GM12878 (cell line): ENCODE data around the gene KDM1B. TPM values are rescaled to one million over a fixed set of nuclear protein-coding genes. Genes with fewer than 3 reads are reported as not detected.
A peak's percentile ranks its signal among the peaks of the same experiment; 100 is the strongest.

Experiments used
- ASH2L ChIP-seq: fragments of 300-600, 200-600 bp; sonication (generic); IDR thresholded peaks from 2 replicates; pipeline ENCODE4 v1.6.1; 2017; ENCODE audit warnings: low read depth, mild to moderate bottlenecking, borderline replicate concordance
- BACH1 ChIP-seq: fragments of 450-650 bp; IDR thresholded peaks from 2 replicates; pipeline ENCODE4 v1.6.1; 2017; ENCODE audit warnings: mild to moderate bottlenecking, borderline replicate concordance
- BRCA1 ChIP-seq: IDR thresholded peaks from 2 replicates; pipeline ENCODE4 v1.6.1; 2011; ENCODE audit warnings: low read depth, low read length, improper control_type of control experiment
- CHD4 ChIP-seq: fragments of 200-600 bp; sonication (generic); IDR thresholded peaks from 2 replicates; pipeline ENCODE4 v1.6.1; 2016; ENCODE audit warnings: mild to moderate bottlenecking
- HDAC6 ChIP-seq: fragments of 200-600 bp; sonication (generic); IDR thresholded peaks from one replicate; pipeline ENCODE4 v1.8.0; 2017; ENCODE audit warnings: antibody characterized with exemption; ENCODE audit not compliant: unreplicated experiment
- IRF3 ChIP-seq: fragments of 450-650 bp; IDR thresholded peaks from 2 replicates; pipeline ENCODE4 v1.6.1; 2014; ENCODE audit warnings: mild to moderate bottlenecking
- IRF4 ChIP-seq: IDR thresholded peaks from 2 replicates; pipeline ENCODE4 v1.6.1; 2011; ENCODE audit warnings: low read depth, low read length
- IRF5 ChIP-seq: fragments of 450-650 bp; IDR thresholded peaks from 2 replicates; pipeline ENCODE4 v1.6.1; 2017; ENCODE audit warnings: borderline replicate concordance
- JUNB ChIP-seq: IDR thresholded peaks from 2 replicates; pipeline ENCODE4 v1.6.1; 2016; ENCODE audit warnings: antibody characterized with exemption, mild to moderate bottlenecking
- KLF5 ChIP-seq: fragments of 450-650 bp; IDR thresholded peaks from 2 replicates; pipeline ENCODE4 v1.6.1; 2014; ENCODE audit warnings: mild to moderate bottlenecking; ENCODE audit not compliant: partially characterized antibody
- MLLT1 ChIP-seq: fragments of 450-650 bp; IDR thresholded peaks from 2 replicates; pipeline ENCODE4 v1.6.1; 2016; ENCODE audit warnings: mild to moderate bottlenecking
- NFYB ChIP-seq: IDR thresholded peaks from 2 replicates; pipeline ENCODE4 v1.6.1; 2011; ENCODE audit warnings: low read depth, mild to moderate bottlenecking, low read length, improper control_type of control experiment, moderate library complexity; ENCODE audit not compliant: insufficient read depth
- NR2C2 ChIP-seq: IDR thresholded peaks from 2 replicates; pipeline ENCODE4 v1.6.1; 2011; ENCODE audit warnings: borderline replicate concordance, low read depth; ENCODE audit not compliant: control insufficient read depth, insufficient read length
- NRF1 ChIP-seq: conservative IDR thresholded peaks from 2 replicates; pipeline ENCODE4 v1.6.1; 2011; ENCODE audit warnings: mild to moderate bottlenecking, low read depth, low read length, improper control_type of control experiment
- RAD51 ChIP-seq: fragments of 450-650 bp; IDR thresholded peaks from 2 replicates; pipeline ENCODE4 v1.6.1; 2016; ENCODE audit warnings: moderate library complexity, mild to moderate bottlenecking, inconsistent platforms
- SREBF1 ChIP-seq: IDR thresholded peaks from 2 replicates; pipeline ENCODE4 v1.6.1; 2012; ENCODE audit warnings: mild to moderate bottlenecking, low read length
- STAT3 ChIP-seq: IDR thresholded peaks from 2 replicates; pipeline ENCODE4 v1.6.1; 2011; ENCODE audit warnings: low read depth, low read length, improper control_type of control experiment
- polyA plus RNA-seq, 11 experiments: library from polyadenylated mRNA; depleted of rRNA in 4 of 11; unstranded in 6 of 11; stranded (reverse) in 5 of 11; fragments of >200 nt; fragmentation: Nextera tagmentation in 4 of 11; fragmentation: Illumina TruSeq in 1 of 11; extraction: Ambion mirVana in 4 of 11; extraction: Trizol in 1 of 11; gene quantifications; 1 replicate in 1 of 11; 2 replicates in 10 of 11; pipeline versions ENCODE4 v1.2.1 to v1.2.3, GENCODE V29; 2011 to 2016; ENCODE audit warnings: inconsistent platforms in 2 of 11, missing spikeins in 2 of 11, low read depth in 1 of 11
- total RNA-seq, 4 experiments: library from RNA; depleted of rRNA in 3 of 4; stranded (reverse); fragments of >200 nt in 3 of 4; fragmentation: Illumina TruSeq in 1 of 4; extraction: Trizol in 1 of 4; gene quantifications; 2 replicates each; pipeline versions ENCODE4 v1.2.1 to v1.2.3, GENCODE V29; 2013 to 2021
- TF ChIP-seq, protein P1 (sequence below): fragments of 450-650 bp; IDR thresholded peaks from 2 replicates; pipeline ENCODE4 v1.6.1; 2017; ENCODE audit warnings: mild to moderate bottlenecking, moderate library complexity
- TF ChIP-seq, protein P2 (sequence below): fragments of 450-650 bp; IDR thresholded peaks from 2 replicates; pipeline ENCODE4 v1.6.1; 2017; ENCODE audit warnings: antibody characterized with exemption, mild to moderate bottlenecking, moderate library complexity

Gene KDM1B
- total and polyA plus RNA-seq, 10 of the 15 experiments (the other 5 are each of a cell fraction or from before 2014, with no cell fraction given): 1.7 to 22.5 (median 13.9) TPM

DNA sequence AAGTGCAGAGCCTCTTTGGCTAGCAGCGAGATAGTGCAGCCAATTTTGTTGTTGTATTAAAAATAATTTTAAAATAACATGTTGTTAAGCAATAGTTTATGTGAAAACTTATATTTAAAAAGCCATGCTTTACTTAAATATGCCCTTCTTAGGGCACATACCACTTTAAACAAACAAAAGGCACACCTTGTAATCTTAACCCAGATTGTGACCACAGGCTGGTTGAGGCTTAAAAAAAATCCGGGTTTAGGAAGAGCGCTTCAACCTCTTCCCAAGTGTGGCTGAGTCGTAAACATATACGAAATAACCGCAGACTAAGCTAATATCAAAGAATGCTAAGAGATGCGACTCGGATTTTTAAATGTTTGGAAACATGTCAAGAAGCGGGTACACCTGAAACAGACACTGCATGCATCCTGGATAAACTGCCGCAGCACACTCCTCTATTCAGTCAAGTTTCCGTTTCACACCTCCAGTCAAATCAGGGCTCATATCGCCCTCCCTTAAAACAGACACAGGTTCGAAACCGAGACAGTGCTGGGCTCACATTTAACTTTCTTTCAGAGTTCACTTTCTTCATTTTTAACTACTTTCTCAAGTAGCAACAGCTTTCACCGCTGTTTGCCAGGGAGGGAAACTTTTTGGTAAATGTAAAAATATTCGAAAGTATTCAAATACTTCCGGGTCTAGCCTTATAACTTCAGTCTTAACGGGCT is 107.6 kb downstream of the KDM1B start (continued):
- no peak for TF ChIP-seq IRF5
- TF ChIP-seq BRCA1: no peak
- peak; percentile 44; the same call in 1 of the 2 replicates for TF ChIP-seq JUNB
- no peak for TF ChIP-seq SREBF1
- TF ChIP-seq STAT3: 0 out of 2 replicates have a peak, but pooled peaks have one; percentile 81
- TF ChIP-seq, protein P1, sequence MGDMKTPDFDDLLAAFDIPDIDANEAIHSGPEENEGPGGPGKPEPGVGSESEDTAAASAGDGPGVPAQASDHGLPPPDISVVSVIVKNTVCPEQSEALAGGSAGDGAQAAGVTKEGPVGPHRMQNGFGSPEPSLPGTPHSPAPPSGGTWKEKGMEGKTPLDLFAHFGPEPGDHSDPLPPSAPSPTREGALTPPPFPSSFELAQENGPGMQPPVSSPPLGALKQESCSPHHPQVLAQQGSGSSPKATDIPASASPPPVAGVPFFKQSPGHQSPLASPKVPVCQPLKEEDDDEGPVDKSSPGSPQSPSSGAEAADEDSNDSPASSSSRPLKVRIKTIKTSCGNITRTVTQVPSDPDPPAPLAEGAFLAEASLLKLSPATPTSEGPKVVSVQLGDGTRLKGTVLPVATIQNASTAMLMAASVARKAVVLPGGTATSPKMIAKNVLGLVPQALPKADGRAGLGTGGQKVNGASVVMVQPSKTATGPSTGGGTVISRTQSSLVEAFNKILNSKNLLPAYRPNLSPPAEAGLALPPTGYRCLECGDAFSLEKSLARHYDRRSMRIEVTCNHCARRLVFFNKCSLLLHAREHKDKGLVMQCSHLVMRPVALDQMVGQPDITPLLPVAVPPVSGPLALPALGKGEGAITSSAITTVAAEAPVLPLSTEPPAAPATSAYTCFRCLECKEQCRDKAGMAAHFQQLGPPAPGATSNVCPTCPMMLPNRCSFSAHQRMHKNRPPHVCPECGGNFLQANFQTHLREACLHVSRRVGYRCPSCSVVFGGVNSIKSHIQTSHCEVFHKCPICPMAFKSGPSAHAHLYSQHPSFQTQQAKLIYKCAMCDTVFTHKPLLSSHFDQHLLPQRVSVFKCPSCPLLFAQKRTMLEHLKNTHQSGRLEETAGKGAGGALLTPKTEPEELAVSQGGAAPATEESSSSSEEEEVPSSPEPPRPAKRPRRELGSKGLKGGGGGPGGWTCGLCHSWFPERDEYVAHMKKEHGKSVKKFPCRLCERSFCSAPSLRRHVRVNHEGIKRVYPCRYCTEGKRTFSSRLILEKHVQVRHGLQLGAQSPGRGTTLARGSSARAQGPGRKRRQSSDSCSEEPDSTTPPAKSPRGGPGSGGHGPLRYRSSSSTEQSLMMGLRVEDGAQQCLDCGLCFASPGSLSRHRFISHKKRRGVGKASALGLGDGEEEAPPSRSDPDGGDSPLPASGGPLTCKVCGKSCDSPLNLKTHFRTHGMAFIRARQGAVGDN: 0 out of 2 replicates have a peak, but pooled peaks have one; percentile 32
- TF ChIP-seq NRF1: no peak
- TF ChIP-seq CHD4: no peak
- no peak for TF ChIP-seq IRF3
- TF ChIP-seq, protein P2, sequence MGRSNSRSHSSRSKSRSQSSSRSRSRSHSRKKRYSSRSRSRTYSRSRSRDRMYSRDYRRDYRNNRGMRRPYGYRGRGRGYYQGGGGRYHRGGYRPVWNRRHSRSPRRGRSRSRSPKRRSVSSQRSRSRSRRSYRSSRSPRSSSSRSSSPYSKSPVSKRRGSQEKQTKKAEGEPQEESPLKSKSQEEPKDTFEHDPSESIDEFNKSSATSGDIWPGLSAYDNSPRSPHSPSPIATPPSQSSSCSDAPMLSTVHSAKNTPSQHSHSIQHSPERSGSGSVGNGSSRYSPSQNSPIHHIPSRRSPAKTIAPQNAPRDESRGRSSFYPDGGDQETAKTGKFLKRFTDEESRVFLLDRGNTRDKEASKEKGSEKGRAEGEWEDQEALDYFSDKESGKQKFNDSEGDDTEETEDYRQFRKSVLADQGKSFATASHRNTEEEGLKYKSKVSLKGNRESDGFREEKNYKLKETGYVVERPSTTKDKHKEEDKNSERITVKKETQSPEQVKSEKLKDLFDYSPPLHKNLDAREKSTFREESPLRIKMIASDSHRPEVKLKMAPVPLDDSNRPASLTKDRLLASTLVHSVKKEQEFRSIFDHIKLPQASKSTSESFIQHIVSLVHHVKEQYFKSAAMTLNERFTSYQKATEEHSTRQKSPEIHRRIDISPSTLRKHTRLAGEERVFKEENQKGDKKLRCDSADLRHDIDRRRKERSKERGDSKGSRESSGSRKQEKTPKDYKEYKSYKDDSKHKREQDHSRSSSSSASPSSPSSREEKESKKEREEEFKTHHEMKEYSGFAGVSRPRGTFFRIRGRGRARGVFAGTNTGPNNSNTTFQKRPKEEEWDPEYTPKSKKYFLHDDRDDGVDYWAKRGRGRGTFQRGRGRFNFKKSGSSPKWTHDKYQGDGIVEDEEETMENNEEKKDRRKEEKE: no peak
- TF ChIP-seq BACH1: peak; percentile 31; the same call in 1 of the 2 replicates
- TF ChIP-seq ASH2L: no peak
- no peak for TF ChIP-seq NR2C2
- TF ChIP-seq NFYB: no peak
- TF ChIP-seq IRF4: peak; percentile 81
- TF ChIP-seq RAD51: no peak
- TF ChIP-seq KLF5: no peak
- TF ChIP-seq MLLT1: no peak
- TF ChIP-seq HDAC6: peak; percentile 65
